ENCODE measurements around the gene TAS2R60. TPM values are rescaled to one million over a fixed set of nuclear protein-coding genes. Genes with fewer than 3 reads are reported as not detected.

The TAS2R60 gene
- total and polyA plus RNA-seq, 2 donors (not counting 3 experiments of a cell fraction or from before 2014, with no cell fraction given): not detected

DNA sequence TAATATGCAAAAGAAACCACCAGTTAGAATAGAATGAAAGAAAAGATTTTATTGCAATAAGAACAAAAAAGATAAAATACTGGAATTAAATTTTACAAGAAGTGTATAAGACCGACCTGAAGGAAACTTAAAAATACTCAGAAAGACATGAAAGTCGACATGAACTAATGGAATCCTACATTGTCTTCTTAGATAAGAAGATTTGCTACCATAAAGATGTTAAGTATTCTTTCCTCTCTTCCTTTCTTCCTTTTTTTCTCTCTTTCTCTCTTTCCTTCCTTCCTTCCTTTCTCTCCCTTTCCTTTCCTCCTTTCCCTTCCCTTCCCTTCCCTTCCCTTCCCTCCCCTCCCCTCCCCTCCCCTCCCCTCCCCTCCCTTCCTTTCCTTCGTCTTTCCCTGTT is 6.5 kb downstream of the TAS2R60 start:
- no peak for DNase-seq (ENCODE audit: low read depth, low spot score)
- FAIRE-seq: no peak
- Histone ChIP-seq H3K27me3 (ENCODE audit: control insufficient read depth in 2 of 2, insufficient read depth in 2 of 2, low read length in 2 of 2) (peaks cover 0 to 1% of the 10 kb centered on the region in 2 experiments), H3K9me1 (replicated peaks; ENCODE audit: control insufficient read depth, extremely low read depth, insufficient read depth, low read length) (no peaks in the 10 kb centered on the region), H3K36me3 (ENCODE audit: control insufficient read depth in 2 of 2, extremely low read depth in 1 of 2, insufficient read depth in 2 of 2, low read length in 2 of 2) (no peaks in the 10 kb centered on the region), H3K9ac (replicated peaks; ENCODE audit: extremely low read depth, insufficient read depth, low read length) (no peak overlapping the region), H3K4me1 (ENCODE audit: control insufficient read depth, extremely low read depth, insufficient read depth, low read length) (peaks cover 10% of the 10 kb centered on the region), H3K27ac (ENCODE audit: insufficient read depth, low read depth, low read length) (no peak overlapping the region), H4K20me1 (replicated peaks; ENCODE audit: control insufficient read depth, extremely low read depth, insufficient read depth, low read length) (no peaks in the 10 kb centered on the region), H3K9me3 (replicated peaks; ENCODE audit: control insufficient read depth, insufficient read depth, low read length) (no peaks in the 10 kb centered on the region), H2AFZ (ENCODE audit: low read depth, low read length) (no peak overlapping the region), H3K4me3 (replicated peaks in 1 of 3; ENCODE audit: insufficient read depth in 1 of 3, low read depth in 1 of 3, low read length in 3 of 3) (no peak overlapping the region), H3K79me2 (ENCODE audit: control insufficient read depth, insufficient read depth, low read length) (no peaks in the 10 kb centered on the region), H3K4me2 (ENCODE audit: insufficient read depth, low read length) (no peak overlapping the region)
- intact Hi-C loops (cut with micrococcal nuclease) (no loop called here), dilution Hi-C loops (cut with MboI; ENCODE audit: extremely low pct_ligation_motif_present, low sequenced_read_pairs) (no loop called here)
- ChIA-PET CTCF (no interaction called here), POLR2A (no interaction called here)
- BruUV-seq (replicated peaks): no TSS peak
- no peak for TF ChIP-seq POLR2AphosphoS5 (IDR thresholded peaks at IDR 0.05; ENCODE audit: insufficient read depth, low read depth, low read length)
- TF ChIP-seq EZH2 (IDR thresholded peaks at IDR 0.05; ENCODE audit: borderline replicate concordance, low read depth, low read length, severe bottlenecking): no peak
- TF ChIP-seq FOS (IDR thresholded peaks at IDR 0.05; ENCODE audit: borderline replicate concordance, insufficient read depth, low read length): no peak
- no peak for TF ChIP-seq GATA2 (IDR thresholded peaks at IDR 0.05; ENCODE audit: insufficient read depth, insufficient read length, low read depth, low read length)
- TF ChIP-seq, protein P1, sequence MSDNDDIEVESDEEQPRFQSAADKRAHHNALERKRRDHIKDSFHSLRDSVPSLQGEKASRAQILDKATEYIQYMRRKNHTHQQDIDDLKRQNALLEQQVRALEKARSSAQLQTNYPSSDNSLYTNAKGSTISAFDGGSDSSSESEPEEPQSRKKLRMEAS (IDR thresholded peaks at IDR 0.05; ENCODE audit: insufficient read depth, insufficient read length): no peak
- no peak for TF ChIP-seq MYC (IDR thresholded peaks at IDR 0.05; ENCODE audit: low read depth, low read length)

DNA sequence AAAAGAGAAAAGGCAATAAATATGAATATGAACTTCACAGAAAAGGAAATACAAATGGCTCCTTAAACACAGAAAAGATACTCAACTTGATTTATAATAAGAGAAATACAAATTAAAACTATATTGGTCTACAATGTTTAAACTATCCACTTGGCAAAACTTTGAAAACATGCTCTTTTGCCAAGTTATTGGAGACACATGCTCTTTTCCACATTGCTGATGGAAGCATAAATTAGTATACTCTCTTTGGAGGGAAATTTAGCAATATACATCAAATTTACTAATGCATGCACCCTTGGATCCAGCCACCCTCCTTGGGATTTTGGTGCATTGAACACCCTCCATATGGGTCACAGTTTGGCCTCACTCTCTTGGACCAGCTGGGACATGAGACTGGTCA is 7.9 kb downstream of the TAS2R60 start:
- no peak for TF ChIP-seq POLR2AphosphoS5 (IDR thresholded peaks at IDR 0.05; ENCODE audit: insufficient read depth, low read depth, low read length)
- TF ChIP-seq, protein P2, sequence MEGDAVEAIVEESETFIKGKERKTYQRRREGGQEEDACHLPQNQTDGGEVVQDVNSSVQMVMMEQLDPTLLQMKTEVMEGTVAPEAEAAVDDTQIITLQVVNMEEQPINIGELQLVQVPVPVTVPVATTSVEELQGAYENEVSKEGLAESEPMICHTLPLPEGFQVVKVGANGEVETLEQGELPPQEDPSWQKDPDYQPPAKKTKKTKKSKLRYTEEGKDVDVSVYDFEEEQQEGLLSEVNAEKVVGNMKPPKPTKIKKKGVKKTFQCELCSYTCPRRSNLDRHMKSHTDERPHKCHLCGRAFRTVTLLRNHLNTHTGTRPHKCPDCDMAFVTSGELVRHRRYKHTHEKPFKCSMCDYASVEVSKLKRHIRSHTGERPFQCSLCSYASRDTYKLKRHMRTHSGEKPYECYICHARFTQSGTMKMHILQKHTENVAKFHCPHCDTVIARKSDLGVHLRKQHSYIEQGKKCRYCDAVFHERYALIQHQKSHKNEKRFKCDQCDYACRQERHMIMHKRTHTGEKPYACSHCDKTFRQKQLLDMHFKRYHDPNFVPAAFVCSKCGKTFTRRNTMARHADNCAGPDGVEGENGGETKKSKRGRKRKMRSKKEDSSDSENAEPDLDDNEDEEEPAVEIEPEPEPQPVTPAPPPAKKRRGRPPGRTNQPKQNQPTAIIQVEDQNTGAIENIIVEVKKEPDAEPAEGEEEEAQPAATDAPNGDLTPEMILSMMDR (IDR thresholded peaks at IDR 0.05; ENCODE audit: extremely low read depth in 1 of 2, insufficient read depth in 1 of 2, low read depth in 1 of 2, low read length in 2 of 2): no peak
- no peak for TF ChIP-seq JUN (IDR thresholded peaks at IDR 0.05; ENCODE audit: borderline replicate concordance, insufficient read depth, insufficient read length, low read depth)
- TF ChIP-seq POLR2A (IDR thresholded peaks at IDR 0.05; ENCODE audit: low read depth, low read length): no peak
- TF ChIP-seq FOS (IDR thresholded peaks at IDR 0.05; ENCODE audit: borderline replicate concordance, insufficient read depth, low read length): no peak
- TF ChIP-seq, protein P1 (IDR thresholded peaks at IDR 0.05; ENCODE audit: insufficient read depth, insufficient read length): no peak
- TF ChIP-seq EZH2 (IDR thresholded peaks at IDR 0.05; ENCODE audit: borderline replicate concordance, low read depth, low read length, severe bottlenecking): no peak
- no peak for TF ChIP-seq GATA2 (IDR thresholded peaks at IDR 0.05; ENCODE audit: insufficient read depth, insufficient read length, low read depth, low read length)
- no peak for TF ChIP-seq MYC (IDR thresholded peaks at IDR 0.05; ENCODE audit: low read depth, low read length)
- Histone ChIP-seq H3K9me3 (replicated peaks; ENCODE audit: control insufficient read depth, insufficient read depth, low read length) (no peaks in the 10 kb centered on the region), H3K27ac (ENCODE audit: insufficient read depth, low read depth, low read length) (no peak overlapping the region), H3K27me3 (ENCODE audit: control insufficient read depth in 2 of 2, insufficient read depth in 2 of 2, low read length in 2 of 2) (no peaks in the 10 kb centered on the region), H3K9ac (replicated peaks; ENCODE audit: extremely low read depth, insufficient read depth, low read length) (no peak overlapping the region), H3K9me1 (replicated peaks; ENCODE audit: control insufficient read depth, extremely low read depth, insufficient read depth, low read length) (no peaks in the 10 kb centered on the region), H3K36me3 (ENCODE audit: control insufficient read depth in 2 of 2, extremely low read depth in 1 of 2, insufficient read depth in 2 of 2, low read length in 2 of 2) (no peaks in the 10 kb centered on the region), H3K4me3 (replicated peaks in 1 of 3; ENCODE audit: insufficient read depth in 1 of 3, low read depth in 1 of 3, low read length in 3 of 3) (no peak overlapping the region), H4K20me1 (replicated peaks; ENCODE audit: control insufficient read depth, extremely low read depth, insufficient read depth, low read length) (no peaks in the 10 kb centered on the region), H3K4me2 (ENCODE audit: insufficient read depth, low read length) (no peak overlapping the region), H2AFZ (ENCODE audit: low read depth, low read length) (no peak overlapping the region), H3K79me2 (ENCODE audit: control insufficient read depth, insufficient read depth, low read length) (no peaks in the 10 kb centered on the region), H3K4me1 (ENCODE audit: control insufficient read depth, extremely low read depth, insufficient read depth, low read length) (no peaks in the 10 kb centered on the region)
- intact Hi-C loops (cut with micrococcal nuclease) (no loop called here), dilution Hi-C loops (cut with MboI; ENCODE audit: extremely low pct_ligation_motif_present, low sequenced_read_pairs) (no loop called here)
- DNase-seq (ENCODE audit: low read depth, low spot score) (no peak), FAIRE-seq (no peak)
- ChIA-PET CTCF (interaction anchor here (1.4 kb wide), 1 partner anchor 54 kb away, joined by 3 read pairs; no protein-coding TSS in a partner anchor), POLR2A (no interaction called here)
- no TSS peak for BruUV-seq (replicated peaks)
